Measurements from ENCODE around the gene MINDY1.

The MINDY1 gene

DNA sequence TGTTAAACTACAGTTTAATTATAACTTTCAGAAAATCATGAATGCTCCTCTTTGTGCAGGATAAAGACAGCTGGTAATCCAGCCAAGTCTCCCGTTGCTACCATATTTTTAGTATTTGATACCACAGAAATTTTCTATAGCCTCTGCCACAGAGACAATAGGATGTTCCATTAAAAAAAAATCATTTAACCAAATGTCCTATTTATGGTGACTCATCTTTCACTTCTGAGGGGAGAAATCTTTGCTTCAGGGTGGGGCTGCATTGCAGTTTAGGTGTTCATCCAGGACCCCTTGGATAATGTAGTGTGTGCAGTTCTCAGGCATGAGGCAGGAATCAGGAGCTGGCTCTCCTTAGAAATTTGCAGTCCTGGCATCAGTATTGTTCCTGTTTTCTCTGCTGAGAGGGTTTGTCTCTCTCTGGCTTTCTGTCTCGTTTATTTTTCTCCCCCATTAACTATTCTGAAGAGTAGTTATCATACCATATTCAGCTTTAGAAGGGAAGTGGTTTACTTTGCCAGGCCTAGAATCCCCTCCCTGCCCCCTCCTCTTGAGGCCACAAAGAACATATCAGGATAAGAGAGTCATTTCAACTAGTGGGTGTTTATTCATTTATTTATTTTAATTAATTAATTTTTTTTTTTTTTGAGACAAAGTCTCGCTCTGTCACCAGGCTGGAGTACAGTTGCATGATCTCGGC is 4.6 kb upstream of the MINDY1 start:
- DNase-seq, result no peak

DNA sequence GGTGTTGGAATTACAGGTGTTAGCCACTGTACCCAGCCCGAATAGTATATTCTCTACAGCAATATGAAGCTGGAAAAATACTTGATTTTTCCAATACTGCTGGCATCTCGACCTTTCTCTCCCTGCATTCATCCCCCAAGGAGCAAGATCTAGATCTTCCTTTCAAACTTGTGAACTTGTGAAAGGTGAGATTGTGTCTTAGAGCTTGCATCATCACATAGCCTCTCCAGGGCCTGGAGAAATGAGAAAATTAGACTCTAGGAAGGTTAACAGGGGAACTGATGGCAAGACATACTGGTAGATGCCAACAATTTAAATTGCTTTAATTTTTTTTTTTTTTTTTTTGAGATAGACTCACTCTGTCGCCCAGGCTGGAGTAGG is 3.6 kb upstream of the MINDY1 start:
- no peak for DNase-seq

DNA sequence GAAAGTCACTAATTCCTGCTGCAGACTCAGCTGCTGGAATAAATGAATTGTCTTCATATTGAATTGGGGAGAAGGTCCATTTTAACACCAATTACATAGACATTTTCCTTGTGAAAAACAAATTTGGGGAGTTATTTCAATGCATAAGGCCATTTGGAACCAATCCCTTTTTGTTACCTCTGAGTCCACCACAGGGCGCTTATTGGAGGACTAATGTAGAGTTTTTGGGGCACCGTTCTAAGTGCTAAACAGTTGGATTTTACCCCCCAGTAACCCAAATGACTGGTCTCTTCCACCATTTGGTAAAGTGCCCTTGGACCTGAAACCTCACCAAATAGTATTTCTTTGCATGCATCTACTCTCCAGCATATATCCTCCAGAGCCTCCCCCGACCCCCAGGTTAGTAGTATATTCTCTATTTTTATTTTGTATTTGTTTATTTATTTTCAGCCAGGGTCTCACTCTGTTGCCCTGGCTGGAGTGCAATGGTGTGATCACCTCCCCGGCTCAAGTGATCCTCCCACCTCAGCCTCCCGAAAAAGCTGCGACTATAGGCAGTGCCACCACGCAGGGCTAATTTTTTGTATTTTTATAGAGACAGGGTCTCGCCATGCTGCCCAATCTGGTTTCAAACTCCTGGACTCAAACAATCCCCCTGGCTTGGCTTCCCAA is 3.1 kb upstream of the MINDY1 start:
- DNase-seq, result no peak

DNA sequence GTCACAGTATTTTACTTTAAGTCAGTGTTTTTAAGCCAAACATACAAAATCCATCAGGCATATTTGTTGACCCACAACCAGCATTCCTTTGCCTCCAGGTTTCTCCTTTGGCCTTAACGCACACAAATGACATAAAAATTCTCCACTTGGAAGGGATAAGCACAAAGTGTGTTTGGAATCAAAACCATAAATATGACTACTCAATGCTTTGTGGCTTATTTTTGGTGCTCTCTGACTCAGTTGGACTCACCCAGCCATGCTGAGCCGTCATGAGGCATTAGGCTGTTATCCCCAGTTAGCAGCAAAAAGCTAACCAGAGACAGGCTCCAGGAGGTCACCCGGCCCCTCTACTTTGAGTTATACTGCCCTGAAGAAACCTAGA is 2.5 kb upstream of the MINDY1 start:
- no peak for DNase-seq

DNA sequence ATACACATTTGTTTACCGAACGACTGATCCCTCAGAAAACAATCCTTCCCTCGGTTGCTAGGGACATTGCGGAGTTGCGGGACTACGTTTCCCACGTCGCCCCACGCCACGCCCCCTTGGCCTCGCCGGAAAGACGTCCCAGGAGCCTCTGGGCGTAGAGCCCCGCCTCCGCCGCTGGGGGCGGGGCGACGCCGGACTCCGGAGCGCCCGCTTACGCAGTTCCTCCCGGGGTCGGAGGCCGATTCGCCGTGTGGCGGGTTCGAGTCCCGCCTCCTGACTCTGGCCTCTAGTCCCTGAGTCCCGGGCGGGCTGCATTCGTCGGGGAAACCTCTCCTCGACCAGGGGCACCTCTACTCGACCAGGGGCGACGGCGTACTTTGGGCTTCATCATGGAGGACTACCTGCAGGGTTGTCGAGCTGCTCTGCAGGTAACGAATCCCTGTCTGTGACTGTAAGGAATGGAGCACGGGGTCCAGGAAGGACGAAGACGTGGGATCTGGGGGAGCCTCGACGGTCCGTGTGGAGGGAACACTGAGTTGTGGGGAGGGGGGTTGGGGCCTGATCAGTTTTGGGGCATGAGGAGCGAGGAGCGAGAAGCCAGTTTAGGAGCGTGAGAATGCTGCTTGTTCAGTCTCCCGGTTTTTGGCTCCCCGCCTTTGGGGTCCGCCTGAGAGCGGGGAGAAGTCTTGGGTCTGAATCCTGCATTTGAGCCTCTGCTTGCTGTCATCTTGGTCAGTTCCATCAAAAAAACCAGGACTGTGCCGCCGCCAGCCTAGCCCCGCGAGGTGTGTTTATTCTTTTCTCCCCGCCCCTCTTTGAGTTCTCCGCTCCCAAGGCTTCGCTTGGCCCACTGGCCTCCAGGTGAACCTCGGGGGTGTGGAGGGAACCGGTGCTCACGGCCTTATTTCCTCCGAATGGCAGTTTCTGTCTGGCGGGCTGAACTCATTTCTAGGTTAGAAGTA is 1.8 kb upstream of the MINDY1 start, which contains the start of gene PRUNE1:
Gene PRUNE1 (plus strand): TSS at position 206 of the 962 bp plus-strand sequence. CDS start 184 bp downstream, at position 390.
- DNase-seq, result peak; percentile 97

DNA sequence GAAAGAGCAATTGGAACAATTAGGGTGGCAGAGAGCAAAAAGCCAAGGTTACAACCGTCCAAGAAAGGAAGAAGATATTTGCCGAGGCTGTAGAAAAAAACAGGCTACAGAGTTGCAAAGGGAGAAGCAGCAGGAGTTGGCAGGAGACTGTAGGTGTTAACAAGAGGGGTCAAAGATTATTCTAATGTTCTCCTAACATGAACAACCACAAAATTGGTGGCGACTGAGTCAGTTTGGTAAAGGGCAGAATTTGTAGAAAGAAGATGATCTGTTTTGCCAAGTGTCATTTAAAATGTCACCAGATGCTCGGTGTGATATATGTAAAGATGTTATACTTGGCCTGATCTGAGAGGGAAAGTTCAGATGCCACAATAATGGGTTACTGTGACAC is 1.1 kb upstream of the MINDY1 start:
- no peak for DNase-seq

DNA sequence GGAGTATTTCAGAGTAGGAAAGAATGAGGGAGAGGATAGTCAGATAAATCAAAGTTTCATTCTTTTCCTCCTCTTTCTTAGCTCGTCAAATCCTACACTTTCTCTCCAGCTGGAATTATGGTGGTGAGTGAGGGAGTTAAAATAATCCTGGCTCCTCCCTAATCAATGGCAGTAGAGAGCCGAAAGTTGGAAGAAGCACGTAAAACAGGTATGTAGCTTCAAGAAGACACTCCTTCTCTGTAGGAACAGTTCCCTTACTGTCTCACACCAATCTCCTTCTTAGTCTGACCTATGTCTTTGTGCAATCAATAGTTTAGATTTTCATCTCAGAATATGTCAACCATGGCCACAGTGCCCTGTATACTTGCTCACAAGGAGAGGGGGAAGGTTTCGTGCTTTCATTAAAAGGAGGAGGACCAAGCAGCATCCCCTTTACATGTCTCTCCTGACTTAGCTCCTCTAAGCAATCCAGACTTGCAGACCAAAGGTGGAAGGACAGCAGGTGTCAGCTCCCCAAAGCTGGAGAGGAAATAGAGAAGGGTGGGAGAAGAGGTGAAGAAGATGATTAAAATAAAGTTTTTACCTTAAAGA is 878 bp downstream of the MINDY1 start:
- DNase-seq, result no peak

DNA sequence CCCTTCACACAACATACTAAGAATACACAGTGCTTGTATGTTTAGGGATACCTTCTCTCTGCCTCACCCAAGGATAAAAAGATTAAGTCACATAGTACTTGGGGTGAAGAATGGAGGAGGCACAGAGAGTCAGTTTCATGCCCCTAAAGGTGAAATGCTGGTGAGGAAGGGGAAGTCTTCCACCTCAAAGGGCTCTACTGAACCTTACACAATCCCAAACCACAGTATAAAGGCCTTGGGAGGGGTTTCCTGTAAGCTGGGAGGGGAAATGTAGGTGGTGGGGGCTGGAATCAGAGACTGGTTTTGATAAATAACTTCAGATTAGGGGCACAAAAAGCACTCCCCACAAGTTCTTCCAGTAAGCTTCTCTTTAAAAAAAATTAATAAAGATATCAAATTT is 3.5 kb downstream of the MINDY1 start:
- no peak for DNase-seq

DNA sequence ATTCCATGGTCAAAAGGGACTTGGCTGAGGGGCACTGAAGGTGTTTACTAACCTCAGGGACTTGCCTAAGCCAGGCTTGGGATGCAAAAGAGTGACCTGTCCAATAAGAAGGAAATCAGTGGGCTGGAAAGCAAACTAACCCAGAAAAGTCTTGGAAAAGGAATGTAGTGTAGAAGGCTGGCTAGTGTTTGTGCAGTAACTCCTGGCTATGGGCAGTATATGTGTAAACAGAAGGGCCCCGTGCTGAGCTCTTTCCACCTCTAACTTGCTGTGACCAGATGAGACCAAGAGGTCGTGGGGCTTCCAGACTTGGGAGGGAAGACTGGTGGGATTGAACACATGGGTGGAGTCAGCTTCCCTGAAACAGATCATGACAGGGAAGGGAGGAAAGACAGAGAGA is 4.1 kb downstream of the MINDY1 start:
- no peak for DNase-seq

DNA sequence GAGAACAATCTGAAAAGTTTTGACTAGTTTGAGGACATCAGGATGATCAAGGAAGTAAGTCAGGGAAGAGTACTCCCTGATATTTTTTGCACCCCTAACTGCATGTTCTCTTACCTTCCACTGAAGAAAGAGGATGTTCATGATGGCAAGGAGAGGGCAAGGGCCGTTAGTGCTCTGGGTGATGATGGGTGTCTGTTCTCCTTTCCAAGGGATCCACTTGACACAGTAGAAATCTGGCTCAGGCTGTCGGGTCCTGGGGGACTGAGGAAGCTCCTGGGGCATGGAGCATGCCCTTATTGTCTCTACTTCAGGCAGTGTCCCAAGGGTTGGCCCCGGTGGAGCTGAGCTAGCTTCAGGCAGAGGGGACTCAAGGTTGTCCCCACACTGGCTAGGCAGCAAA is 4.7 kb downstream of the MINDY1 start:
- no peak for DNase-seq

DNA sequence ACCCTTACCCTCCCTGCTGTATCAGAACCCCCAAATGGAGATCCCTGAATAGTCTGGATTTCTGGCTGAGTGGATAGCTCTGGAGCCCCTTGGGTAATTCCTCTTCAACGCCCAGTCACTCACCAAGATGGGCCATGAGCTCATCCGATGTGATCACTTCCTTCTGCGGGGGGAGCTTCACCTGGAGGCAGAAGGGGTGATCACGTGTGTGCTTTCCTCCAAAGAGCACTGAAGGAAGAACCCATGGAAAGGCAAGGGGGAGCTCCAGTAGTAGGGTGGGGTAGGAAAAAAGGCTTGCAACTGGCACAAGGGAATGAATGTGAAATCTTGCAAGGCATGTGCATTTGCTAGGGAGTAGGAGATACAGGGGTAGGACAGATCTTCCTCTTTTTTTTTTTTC is 5.1 kb downstream of the MINDY1 start:
- DNase-seq, result no peak

DNA sequence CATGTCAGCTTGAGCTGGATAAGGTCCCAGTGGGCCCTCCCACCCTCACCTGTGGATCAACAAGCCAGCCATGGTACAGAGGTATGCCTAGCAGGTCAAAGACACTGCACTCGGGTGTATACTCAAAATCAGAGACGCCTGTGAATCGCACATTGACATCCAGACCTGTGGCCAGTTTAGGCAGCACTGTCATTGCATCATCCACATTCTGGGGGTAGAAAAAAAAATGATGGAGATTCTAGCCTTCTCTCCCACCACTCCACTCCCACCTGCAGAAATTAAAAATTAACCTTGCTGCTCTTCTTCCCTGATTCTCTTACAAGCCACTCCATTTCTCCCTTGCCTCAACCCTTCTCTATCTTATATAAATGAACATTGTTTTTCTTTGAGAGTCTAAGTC is 6.3 kb downstream of the MINDY1 start:
- no peak for DNase-seq

DNA sequence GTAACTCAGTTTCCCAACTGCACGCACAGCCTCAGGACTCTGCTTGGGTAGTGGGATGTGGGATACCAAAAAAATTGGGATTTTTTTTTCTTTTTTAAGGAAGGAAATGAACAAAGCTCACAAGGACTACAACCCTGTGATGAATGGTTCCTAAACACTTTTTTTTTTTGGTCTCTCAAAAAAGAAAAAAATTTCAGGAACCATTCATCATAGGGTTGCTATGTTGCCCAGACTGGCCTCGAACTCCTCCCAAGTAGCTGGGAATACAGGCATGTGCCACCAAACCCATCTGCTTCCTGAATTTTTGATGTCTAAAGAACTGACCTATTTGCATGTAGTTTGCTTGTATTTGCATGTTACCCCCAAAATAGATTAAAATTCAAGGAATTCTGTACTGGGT is 6.8 kb downstream of the MINDY1 start:
- DNase-seq, result no peak

DNA sequence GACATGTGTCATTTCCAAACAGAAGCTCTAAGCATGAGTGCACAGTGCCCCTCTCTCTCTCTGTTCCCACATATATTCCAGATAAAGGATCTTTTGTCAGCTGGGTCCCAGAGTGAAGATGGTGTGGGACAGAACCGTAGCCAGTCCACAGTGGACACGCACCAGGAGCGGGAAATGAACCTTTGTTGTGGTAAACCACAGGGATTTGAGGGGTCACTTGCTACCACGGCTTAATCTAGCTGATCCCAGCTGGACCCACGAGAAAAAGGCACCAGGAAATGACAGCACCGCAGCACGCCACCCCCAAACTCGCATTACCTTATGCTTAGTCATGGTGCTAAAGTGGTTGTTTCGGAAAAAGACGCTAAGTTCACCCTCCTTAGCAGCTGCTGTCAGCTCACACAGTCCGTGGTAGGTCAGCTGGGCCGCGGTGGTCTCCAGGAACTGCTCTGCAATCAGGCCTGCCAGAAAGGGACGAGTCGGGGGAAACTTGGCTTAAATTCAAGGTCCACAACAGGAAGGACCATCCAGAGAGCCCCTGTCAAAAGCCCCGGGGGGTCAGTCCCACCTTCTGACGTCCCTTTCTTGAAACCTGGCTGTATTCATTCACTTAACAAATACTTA is 7.5 kb downstream of the MINDY1 start:
- DNase-seq, result no peak

DNA sequence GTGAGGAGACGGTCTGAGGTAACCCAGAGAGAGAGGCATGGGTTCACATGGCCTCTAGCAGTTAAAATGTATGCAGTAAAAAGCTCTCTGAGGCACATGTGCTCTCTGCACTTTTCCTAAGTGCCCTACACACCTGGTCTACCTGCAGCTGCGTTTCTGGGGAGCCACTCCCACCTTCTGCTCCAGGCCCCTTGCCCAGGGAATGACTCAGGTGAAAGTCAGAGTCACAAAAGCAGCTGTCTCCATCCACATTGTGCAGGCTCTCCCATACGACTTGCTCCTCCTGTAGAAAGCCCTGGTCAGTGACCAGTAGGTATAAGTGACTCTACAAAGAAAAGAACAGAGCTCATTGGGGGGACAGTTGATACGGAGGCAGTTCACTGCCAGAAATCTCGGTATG is 8.8 kb downstream of the MINDY1 start:
- no peak for DNase-seq

DNA sequence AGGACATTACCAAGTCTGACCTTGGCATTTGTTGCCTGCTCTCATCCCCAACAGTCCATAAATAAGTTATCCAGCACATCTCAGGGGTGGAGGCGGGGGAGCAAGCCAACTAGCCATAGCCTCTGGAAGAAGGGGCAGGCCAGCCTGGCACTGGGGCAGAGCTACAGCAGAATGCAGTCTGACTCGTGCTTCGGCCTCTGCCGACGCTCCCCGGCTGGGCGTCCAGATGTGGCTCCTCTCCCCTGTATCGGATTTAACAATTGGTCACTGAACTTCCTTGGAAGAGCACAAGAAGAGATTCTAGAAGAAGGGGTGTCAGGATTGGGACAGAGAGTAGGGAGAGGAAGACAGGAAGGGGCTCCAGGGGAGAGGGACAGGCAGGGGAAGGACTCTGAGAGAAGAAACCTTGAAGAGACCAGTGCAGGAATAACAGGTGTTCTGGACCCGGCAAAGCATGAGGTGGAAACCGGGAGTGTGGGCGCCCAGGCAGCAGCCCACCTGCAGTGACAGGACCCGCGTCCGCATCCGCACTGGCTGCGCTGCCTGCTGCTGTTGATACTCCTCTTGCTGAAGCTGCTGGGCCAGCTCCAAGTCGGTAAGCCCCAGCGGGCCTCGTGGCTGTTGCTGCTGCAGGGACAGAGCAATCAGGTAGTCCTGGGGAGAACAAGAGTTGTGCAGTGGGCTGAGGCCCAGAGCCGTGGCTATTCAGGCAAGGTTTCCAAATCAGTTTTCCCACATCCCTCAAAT is 9.4 kb downstream of the MINDY1 start:
- DNase-seq, result no peak

DNA sequence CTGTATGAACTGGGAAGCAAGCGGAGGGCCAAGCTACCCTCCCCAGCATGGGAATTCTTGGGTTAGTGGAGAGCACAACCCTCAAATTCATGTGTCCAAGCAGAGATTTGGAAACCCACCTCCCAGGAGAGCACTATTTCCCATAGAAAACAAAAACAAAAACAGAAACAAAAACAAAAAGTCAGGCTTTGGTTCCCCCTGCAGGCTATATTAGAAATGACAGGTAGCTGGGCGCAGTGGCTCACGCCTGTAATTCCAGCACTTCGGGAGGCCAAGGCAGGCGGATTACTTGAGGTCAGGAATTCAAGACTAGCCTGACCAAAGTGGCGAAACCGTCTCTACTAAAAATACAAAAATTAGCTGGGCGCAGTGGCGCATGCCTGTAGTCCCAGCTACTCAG is 10.8 kb downstream of the MINDY1 start:
- no peak for DNase-seq

DNA sequence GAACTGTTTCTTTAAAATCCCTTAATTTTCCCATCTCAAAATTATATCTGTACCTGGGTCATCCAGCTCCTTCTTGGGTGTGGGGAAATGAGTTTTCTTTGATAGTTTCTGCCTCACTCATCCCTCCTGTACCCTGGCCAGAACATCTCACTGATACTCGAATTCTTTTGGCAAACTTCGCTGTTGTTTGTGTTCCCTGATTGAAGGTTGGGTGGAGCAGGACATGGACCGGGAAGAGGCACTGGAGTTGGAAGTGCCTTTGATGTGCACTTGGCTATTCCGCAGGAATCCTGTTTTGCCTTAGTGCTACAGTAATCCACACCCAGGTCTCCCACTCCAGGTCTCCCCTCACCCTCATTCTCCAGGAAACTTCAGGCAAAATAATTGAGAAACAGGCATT is 11.2 kb downstream of the MINDY1 start:
- DNase-seq, result no peak

DNA sequence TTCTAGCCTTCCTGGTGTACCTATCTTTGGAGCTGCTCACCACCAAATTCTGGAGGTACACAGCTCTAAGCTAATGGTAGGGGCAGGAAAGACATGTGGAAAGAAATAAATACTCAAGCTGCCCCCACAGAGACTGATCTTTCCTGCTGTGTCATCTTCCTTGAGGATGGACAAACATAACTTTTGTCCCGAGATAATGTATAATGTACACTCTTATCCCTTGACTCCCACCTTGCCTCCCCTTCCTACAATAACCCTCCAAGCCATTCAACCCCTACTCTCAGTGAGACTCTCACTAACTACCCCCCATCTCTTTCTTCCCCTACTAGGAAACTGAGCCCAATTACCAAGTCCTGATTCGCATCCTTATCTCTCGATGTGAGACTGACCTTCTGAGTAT is 12.5 kb downstream of the MINDY1 start:
- no peak for DNase-seq

DNA sequence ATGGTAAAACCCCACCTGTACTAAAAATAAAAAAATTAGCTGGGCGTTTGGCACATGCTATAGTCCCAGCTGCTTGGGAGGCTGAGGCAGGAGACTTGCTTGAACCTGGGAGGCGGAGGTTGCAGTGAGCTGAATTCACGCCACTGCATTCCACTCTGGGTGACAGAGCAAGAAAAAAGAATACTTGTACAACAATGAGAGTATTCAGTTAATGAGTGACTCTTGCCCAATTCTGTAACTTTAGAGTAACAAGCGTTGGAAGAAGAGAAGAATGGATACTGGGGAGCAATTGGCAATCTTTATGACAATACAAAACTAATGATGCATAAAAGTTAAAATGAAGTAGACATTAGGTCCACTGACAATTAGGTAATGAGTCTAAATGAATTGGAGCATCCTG is 14.1 kb downstream of the MINDY1 start:
- no peak for DNase-seq

DNA sequence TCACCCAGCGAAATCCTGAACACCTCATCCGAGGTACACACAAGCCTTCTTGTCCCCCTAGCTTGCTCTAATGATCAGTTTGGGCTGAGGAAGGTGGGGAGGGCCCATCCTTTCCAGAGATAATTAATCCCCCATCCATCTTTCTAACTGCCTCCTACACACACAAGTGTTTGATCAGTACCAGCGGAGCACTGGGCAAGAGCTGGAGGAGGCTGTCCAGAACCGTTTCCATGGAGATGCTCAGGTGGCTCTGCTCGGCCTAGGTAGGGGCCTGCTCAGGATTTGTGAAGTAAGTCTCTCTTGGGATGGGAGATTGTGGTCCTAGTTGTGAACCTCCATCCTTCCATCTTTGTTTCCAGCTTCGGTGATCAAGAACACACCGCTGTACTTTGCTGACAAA is 18.8 kb downstream of the MINDY1 start:
- no peak for DNase-seq

DNA sequence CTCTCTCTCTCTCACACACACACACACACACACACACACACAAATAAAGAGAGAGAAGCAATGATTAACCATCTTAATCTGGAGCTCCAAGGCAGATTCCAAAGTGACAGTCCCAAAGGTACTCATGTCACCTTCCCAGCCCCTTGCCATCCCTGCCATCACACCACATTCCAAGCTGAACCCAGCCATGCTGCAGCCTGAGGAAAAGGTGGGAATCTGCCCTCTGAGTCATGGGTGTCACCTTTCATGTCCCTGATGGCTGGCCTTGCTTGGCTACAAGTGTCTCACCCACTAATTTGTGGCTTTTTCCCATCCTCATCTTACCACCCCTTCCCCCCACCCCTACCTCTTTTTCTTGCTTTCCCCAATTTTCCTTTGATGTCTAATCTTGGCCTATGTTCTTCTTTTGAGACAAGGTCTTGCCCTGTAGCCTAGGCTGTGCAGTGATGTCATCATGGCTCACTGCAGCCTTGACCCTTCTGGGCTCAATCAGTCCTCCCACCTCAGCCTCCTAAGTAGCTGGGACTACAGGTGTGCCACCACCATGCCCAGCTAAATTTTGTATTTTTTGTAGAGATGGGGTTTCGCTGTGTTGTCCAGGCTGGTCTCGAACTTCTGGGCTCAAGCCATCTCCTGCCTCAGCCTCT is 21.4 kb downstream of the MINDY1 start:
- DNase-seq, result no peak

All from right forelimb (tissue), 1 donor.